GM12872 (cell line): Measurements from ENCODE around the gene PACSIN3.

ENCODE experiments used
- TF ChIP-seq, protein P1 (sequence below): IDR thresholded peaks from 3 replicates; pipeline ENCODE4 v1.5.1; 2011; ENCODE audit warnings: low read depth, mild to moderate bottlenecking, low read length, moderate library complexity; ENCODE audit not compliant: insufficient read depth

Gene PACSIN3

GRCh38 chr11:47222696-47223095, 36.5 kb upstream of the PACSIN3 start:
- TF ChIP-seq, protein P1, sequence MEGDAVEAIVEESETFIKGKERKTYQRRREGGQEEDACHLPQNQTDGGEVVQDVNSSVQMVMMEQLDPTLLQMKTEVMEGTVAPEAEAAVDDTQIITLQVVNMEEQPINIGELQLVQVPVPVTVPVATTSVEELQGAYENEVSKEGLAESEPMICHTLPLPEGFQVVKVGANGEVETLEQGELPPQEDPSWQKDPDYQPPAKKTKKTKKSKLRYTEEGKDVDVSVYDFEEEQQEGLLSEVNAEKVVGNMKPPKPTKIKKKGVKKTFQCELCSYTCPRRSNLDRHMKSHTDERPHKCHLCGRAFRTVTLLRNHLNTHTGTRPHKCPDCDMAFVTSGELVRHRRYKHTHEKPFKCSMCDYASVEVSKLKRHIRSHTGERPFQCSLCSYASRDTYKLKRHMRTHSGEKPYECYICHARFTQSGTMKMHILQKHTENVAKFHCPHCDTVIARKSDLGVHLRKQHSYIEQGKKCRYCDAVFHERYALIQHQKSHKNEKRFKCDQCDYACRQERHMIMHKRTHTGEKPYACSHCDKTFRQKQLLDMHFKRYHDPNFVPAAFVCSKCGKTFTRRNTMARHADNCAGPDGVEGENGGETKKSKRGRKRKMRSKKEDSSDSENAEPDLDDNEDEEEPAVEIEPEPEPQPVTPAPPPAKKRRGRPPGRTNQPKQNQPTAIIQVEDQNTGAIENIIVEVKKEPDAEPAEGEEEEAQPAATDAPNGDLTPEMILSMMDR, result no peak

DNA sequence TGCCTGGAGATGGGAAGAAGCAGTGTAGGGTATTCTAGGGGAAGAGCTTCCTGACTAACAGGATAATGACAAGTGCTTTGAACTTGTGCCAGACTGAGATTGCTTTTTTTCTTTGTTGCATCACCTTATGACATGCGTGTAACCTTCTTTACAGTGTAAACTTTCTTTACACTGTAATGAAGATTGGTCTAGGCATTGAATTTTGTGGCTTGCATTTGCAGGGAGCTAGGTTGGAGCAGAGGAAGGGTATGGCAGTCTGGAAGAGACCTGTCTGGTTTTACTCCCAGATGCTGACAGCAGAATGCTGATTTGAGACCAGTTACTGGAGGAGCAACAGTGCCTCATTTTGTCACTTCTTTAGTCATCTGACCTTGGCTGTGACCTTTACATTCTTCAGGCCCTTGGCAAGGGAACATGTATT, 34.2 kb upstream of the PACSIN3 start:
- TF ChIP-seq, protein P1, result no peak

DNA sequence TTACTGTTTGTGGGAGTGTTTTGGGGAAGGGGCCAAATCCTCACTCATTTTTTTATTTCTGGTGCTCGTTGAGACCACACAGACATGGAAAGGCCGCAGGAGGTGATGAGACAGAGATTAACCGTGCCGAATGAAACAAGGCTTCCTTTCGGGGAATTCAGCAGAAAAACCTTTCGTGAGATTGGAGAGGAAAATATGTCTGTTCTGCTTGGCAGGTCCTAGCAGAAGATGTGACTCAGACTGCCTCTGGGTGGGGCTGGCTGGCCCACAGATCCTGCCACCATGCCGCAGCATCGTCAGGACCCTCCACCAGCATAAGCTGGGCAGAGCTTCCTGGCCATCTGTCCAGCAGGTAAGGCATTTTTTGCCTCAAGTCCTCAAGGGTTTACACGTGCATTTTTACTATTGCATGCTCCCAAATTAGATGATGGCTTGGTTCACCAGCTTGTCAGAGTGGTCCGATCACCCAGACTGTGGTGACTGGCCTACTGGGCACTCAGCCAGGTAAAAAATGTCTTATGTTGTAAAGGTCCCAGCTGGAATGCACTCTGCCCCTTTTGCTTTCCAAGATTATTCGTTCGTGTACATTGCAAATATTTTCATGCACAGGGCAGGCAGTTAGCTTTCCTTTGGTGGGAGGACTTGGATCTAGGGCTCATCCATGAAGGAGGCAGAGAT, 30.0 kb upstream of the PACSIN3 start:
- TF ChIP-seq, protein P1, result peak; percentile 45

GRCh38 chr11:47215366-47215910, 29.2 kb upstream of the PACSIN3 start:
- TF ChIP-seq, protein P1, result no peak

- TF ChIP-seq, protein P1, result no peak
Measured at GRCh38 chr11:47213950-47214565, 27.8 kb upstream of the PACSIN3 start.

DNA sequence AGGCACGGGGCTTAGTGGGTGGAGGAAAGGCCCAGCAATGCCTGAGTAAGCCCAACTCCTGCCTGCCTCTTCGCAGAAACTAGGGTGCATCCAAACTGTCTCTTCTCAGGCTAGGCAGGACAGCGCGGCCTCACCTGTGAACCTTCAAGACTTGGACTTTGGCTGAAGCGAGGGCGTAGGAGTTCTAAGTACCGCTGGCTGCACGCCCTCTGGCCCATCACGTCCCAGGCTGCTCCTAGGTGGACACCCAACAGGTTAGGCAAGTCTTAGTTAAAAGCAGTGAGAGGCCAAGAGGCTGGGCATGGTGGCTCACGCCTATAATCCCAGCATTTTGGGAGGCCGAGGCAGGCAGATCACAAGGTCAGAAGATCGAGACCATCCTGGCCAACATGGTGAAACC, 26.7 kb upstream of the PACSIN3 start:
- TF ChIP-seq, protein P1, result no peak

GRCh38 chr11:47208628-47209027, 22.4 kb upstream of the PACSIN3 start:
- TF ChIP-seq, protein P1, result no peak
